ENCODE data around the gene DDX10.

DDX10 gene

DNA sequence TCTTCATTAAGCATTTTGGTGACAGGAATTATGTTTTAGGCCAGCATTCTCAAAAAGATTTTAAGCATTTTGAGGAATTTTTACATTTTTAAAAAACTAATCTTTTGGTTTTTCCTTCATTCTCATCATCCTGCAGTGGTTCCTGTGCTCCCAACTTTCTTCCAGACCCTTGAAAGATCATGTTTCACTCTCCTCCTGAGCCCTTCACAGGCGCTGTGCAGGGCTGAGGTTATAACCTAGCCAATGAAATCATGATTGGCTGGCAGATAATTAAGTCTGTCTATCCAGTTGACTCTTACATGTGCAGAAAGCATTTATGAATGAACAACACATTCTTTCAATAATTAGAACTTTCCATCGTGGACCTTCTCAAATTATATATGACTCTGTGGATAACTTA lies 226.3 kb downstream of the DDX10 start:
- H3K36me3 ChIP-seq (ENCODE audit: insufficient read depth): no peaks in the 10 kb centered on the region
- no peak overlapping the region for H3K9ac ChIP-seq
- no peak overlapping the region for H3K4me3 ChIP-seq (IDR thresholded peaks at IDR 0.05; ENCODE audit: insufficient read depth, low read depth, low read length)
- H3K27me3 ChIP-seq (ENCODE audit: insufficient read depth, low read depth): no peaks in the 10 kb centered on the region
- H3K4me1 ChIP-seq (ENCODE audit: low read depth, poor library complexity, severe bottlenecking): no peaks in the 10 kb centered on the region
- TF ChIP-seq, protein P1, sequence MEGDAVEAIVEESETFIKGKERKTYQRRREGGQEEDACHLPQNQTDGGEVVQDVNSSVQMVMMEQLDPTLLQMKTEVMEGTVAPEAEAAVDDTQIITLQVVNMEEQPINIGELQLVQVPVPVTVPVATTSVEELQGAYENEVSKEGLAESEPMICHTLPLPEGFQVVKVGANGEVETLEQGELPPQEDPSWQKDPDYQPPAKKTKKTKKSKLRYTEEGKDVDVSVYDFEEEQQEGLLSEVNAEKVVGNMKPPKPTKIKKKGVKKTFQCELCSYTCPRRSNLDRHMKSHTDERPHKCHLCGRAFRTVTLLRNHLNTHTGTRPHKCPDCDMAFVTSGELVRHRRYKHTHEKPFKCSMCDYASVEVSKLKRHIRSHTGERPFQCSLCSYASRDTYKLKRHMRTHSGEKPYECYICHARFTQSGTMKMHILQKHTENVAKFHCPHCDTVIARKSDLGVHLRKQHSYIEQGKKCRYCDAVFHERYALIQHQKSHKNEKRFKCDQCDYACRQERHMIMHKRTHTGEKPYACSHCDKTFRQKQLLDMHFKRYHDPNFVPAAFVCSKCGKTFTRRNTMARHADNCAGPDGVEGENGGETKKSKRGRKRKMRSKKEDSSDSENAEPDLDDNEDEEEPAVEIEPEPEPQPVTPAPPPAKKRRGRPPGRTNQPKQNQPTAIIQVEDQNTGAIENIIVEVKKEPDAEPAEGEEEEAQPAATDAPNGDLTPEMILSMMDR (conservative IDR thresholded peaks at IDR 0.05; ENCODE audit: low read depth, low read length): no peak
- no peaks in the 10 kb centered on the region for H3K79me2 ChIP-seq (ENCODE audit: insufficient read depth, low read depth)
- no peak overlapping the region for H2AFZ ChIP-seq (ENCODE audit: low read depth)
- H3K4me2 ChIP-seq: no peak overlapping the region
- no peak overlapping the region for H3K27ac ChIP-seq
- H4K20me1 ChIP-seq (ENCODE audit: insufficient read depth): no peaks in the 10 kb centered on the region; the same call in 1 of the 2 replicates

DNA sequence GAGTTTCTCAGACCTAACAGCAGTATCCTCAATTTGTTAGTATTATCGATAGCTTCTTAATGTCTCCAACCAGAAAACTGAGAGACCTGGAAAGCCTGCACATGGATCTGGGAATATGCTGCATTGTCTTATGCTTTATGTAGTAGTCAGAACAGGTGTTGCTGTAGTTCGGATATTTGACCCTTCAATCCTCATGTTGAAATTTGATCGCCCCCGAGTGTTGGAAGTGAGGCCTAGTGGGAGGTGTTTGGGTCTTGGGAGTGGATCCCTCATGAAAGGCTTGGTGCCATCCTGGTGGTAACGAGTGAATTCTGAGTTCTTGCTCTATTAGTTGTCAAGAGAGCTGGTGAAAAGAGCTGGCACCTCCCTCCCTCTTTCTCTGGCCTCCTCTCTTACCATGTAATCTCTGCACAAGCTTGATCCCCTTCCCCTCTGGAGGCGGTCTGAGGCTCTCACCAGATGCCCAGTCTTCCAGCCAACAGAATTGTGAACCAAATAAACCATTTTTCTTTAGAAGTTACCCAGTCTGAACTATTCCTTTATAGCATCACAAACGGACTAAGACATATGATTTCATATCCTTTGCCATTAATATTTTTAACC lies 227.1 kb downstream of the DDX10 start:
- no peak overlapping the region for H3K4me3 ChIP-seq (IDR thresholded peaks at IDR 0.05; ENCODE audit: insufficient read depth, low read depth, low read length)
- H3K36me3 ChIP-seq (ENCODE audit: insufficient read depth): no peaks in the 10 kb centered on the region
- H3K9ac ChIP-seq: no peak overlapping the region
- no peak overlapping the region for H3K4me2 ChIP-seq
- H3K27me3 ChIP-seq (ENCODE audit: insufficient read depth, low read depth): no peaks in the 10 kb centered on the region
- H3K27ac ChIP-seq: no peak overlapping the region
- H4K20me1 ChIP-seq (ENCODE audit: insufficient read depth): no peaks in the 10 kb centered on the region; the same call in 1 of the 2 replicates
- TF ChIP-seq, protein P1 (conservative IDR thresholded peaks at IDR 0.05; ENCODE audit: low read depth, low read length): no peak
- no peaks in the 10 kb centered on the region for H3K79me2 ChIP-seq (ENCODE audit: insufficient read depth, low read depth)
- H3K4me1 ChIP-seq (ENCODE audit: low read depth, poor library complexity, severe bottlenecking): no peaks in the 10 kb centered on the region
- H2AFZ ChIP-seq (ENCODE audit: low read depth): no peak overlapping the region

DNA sequence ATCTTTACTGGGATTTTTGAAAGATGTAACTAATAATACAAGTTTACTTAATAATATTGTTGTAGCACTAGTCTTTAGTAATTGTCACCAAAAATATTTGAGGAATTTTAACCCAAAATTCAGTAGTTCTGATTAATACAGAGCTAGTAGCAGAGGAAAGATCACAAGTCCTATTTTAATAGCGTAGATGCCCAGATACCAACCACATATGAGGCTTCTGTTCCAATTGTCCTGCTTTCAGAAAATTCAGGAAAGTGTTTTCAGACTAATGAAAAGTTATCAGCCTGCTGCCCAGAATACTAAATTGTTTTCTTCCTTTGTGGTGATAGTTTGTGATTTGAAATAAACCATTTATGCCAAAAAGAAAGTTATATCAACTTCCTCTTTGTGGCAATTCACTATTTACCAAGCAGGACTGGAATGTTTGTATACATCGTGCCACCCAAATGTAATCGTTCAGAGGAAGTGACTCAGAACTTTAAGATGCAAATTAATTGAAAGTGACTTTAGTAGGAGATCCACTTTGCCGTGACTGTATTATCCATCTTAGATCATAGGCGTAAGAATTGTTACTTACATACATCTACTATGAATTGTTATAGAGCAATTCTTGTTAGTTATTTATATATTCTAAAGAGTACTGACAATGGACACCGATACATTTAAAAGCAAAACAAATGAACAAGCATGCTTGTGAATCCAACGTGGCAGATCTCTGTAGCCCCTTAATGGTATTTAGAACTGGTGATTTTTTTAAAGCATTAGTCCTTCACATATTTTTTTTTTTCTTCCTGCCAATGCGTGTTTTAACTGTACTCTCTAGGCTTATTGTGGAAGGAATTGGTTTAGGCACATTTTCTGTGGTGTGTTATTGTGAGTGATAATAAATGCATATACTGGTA lies 231.0 kb downstream of the DDX10 start:
- Histone ChIP-seq H3K9ac (no peak overlapping the region), H3K4me2 (no peak overlapping the region), H3K4me1 (ENCODE audit: low read depth, poor library complexity, severe bottlenecking) (no peaks in the 10 kb centered on the region), H3K36me3 (ENCODE audit: insufficient read depth) (no peaks in the 10 kb centered on the region), H3K27ac (no peak overlapping the region), H2AFZ (ENCODE audit: low read depth) (no peak overlapping the region), H3K27me3 (ENCODE audit: insufficient read depth, low read depth) (no peaks in the 10 kb centered on the region), H4K20me1 (ENCODE audit: insufficient read depth) (no peaks in the 10 kb centered on the region), H3K79me2 (ENCODE audit: insufficient read depth, low read depth) (no peaks in the 10 kb centered on the region), H3K4me3 (IDR thresholded peaks at IDR 0.05; ENCODE audit: insufficient read depth, low read depth, low read length) (no peak overlapping the region)
- TF ChIP-seq, protein P1 (conservative IDR thresholded peaks at IDR 0.05; ENCODE audit: low read depth, low read length): no peak

DNA sequence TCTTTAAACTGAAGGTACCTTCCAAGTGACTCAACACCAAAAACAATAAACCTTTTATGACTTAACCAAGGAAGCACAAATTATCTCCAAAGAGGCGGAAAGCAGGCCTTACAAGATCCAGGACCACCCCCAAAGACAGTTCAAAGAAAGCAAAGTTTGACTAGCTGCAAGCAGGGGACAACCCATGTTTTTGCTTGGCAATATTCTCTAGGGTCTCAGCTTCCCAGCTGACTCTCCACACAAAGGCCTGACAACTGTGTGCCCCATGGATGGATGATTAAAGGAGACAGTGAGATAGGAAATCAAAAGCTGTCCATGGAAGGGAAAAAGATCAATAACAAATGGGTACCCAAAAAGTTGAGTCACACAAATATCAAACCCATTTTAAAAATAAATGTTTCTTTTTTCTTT lies 232.2 kb downstream of the DDX10 start:
- Histone ChIP-seq H3K4me3 (IDR thresholded peaks at IDR 0.05; ENCODE audit: insufficient read depth, low read depth, low read length) (no peak overlapping the region), H2AFZ (ENCODE audit: low read depth) (no peak overlapping the region), H3K27ac (no peak overlapping the region), H3K4me1 (ENCODE audit: low read depth, poor library complexity, severe bottlenecking) (no peaks in the 10 kb centered on the region), H3K36me3 (ENCODE audit: insufficient read depth) (no peaks in the 10 kb centered on the region), H4K20me1 (ENCODE audit: insufficient read depth) (no peaks in the 10 kb centered on the region), H3K27me3 (ENCODE audit: insufficient read depth, low read depth) (no peaks in the 10 kb centered on the region), H3K9ac (no peak overlapping the region), H3K4me2 (no peak overlapping the region), H3K79me2 (ENCODE audit: insufficient read depth, low read depth) (no peaks in the 10 kb centered on the region)
- TF ChIP-seq, protein P1 (conservative IDR thresholded peaks at IDR 0.05; ENCODE audit: low read depth, low read length): no peak
